IMR-90 (cell line): ENCODE data around the gene FAM174C. TPM values are rescaled to one million over a fixed set of nuclear protein-coding genes. Genes with fewer than 3 reads are reported as not detected.

Source experiments
- polyA plus RNA-seq, 3 experiments: library from polyadenylated mRNA; depleted of rRNA; stranded (reverse); fragments of >200 nt; gene quantifications; 2 replicates each; pipeline ENCODE4 v1.2.3, GENCODE V29; 2012; ENCODE audit warnings: low replicate concordance in 1 of 3
- total RNA-seq: library from RNA; depleted of rRNA; stranded (reverse); fragments of >200 nt; gene quantifications from 2 replicates; pipeline ENCODE4 v1.2.3, GENCODE V29; 2012
- TF ChIP-seq, protein P1 (sequence below): conservative IDR thresholded peaks from 2 replicates; pipeline ENCODE4 v1.5.1; 2012; ENCODE audit warnings: mild to moderate bottlenecking, low read depth, low read length, improper control_type of control experiment

Gene FAM174C
- total and polyA plus RNA-seq, 2 of the 4 experiments (the other 2 are of a cell fraction), result 7.5 to 61.8 TPM

DNA sequence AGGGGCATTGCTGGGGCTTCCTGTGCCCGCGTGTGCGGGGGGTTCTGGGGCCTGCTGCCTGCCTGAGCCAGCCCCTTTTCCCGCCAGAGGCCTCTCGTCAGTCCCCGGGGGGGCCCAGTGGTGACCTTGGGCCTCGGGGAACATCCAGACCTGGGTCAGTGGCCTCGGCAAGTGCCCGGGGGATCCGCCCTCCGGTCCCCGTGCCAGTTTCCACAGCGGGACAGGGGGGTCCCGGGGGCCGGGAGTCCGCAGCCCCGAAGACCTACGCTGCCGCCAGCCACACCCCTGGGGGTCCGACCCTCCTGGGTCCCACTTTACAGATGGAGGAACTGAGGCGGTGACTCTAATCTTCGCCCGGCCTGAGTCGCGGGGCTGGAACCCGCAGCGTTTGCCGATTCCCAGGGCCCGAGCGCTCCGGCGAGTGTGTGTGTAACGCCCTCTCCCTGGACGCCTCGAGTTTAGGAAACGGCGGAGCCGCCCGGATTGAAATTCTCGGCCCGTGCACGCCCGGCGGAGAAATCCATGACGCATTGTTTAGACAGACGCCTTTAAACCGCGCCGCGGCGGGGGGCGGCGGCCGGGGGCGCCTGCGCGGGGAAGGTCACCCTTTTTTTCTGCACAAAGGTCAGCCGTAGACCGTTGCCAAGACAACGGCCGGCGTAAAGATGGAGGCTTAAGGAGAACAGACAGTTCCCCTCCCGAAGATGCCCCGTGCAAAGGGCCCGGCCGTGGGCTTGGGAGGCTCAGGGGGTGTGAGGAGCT lies 49.7 kb downstream of the FAM174C start (continued):
- TF ChIP-seq, protein P1, sequence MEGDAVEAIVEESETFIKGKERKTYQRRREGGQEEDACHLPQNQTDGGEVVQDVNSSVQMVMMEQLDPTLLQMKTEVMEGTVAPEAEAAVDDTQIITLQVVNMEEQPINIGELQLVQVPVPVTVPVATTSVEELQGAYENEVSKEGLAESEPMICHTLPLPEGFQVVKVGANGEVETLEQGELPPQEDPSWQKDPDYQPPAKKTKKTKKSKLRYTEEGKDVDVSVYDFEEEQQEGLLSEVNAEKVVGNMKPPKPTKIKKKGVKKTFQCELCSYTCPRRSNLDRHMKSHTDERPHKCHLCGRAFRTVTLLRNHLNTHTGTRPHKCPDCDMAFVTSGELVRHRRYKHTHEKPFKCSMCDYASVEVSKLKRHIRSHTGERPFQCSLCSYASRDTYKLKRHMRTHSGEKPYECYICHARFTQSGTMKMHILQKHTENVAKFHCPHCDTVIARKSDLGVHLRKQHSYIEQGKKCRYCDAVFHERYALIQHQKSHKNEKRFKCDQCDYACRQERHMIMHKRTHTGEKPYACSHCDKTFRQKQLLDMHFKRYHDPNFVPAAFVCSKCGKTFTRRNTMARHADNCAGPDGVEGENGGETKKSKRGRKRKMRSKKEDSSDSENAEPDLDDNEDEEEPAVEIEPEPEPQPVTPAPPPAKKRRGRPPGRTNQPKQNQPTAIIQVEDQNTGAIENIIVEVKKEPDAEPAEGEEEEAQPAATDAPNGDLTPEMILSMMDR, result no peak
